ENCODE results near the gene ARL14. TPM values are rescaled to one million over a fixed set of nuclear protein-coding genes. Genes with fewer than 3 reads are reported as not detected.

Gene ARL14
- total and polyA plus RNA-seq, 5 donors, result 0.07 TPM; not detected in 4

Other genes starting within 250 kb of the ARL14 start
- under 1 TPM; 0.28 to 0.86 (median 0.45) TPM for gene TRIM59, start 227.4 kb upstream of the ARL14 start, total RNA-seq
- 0.16 TPM for gene TRIM59, start 227.4 kb upstream of the ARL14 start, polyA plus RNA-seq
- 100 to 1,000 TPM in 3 of 4 donors, 10 to 100 TPM in 1; 96.4 to 132 (median 107) TPM for gene KPNA4, start 111.6 kb upstream of the ARL14 start, total RNA-seq
- 27.9 TPM for gene KPNA4, start 111.6 kb upstream of the ARL14 start, polyA plus RNA-seq
- 10 to 100 TPM; 23.4 to 31.7 (median 27.2) TPM for gene PPM1L, start 79.1 kb downstream of the ARL14 start, total RNA-seq
- gene PPM1L, start 79.1 kb downstream of the ARL14 start, polyA plus RNA-seq, result 6.1 TPM

Data from right cardiac atrium (tissue), 5 donors.